ENCODE results near the gene ZC3H13.

The ZC3H13 gene

GRCh38 chr13:45951166-45951565 lies 101.4 kb downstream of the ZC3H13 start:
- Mint-ChIP-seq H3K36me3 (ENCODE audit: low read depth) (peaks cover 6% of the 10 kb centered on the region), H3K4me1 (peaks cover 7% of the 10 kb centered on the region), H3K4me3 (no peak overlapping the region), H3K27me3 (no peaks in the 10 kb centered on the region), H3K9me3 (no peaks in the 10 kb centered on the region), H3K27ac (no peak overlapping the region)
- ATAC-seq = no peak
- DNase-seq = no peak

- DNase-seq (no peak), ATAC-seq (no peak)
- Mint-ChIP-seq H3K9me3 (no peaks in the 10 kb centered on the region), H3K4me3 (no peak overlapping the region), H3K27ac (no peak overlapping the region), H3K36me3 (ENCODE audit: low read depth) (peaks cover 5% of the 10 kb centered on the region), H3K27me3 (no peaks in the 10 kb centered on the region), H3K4me1 (peaks cover 7% of the 10 kb centered on the region)
Observed at GRCh38 chr13:45950386-45951000, 102.1 kb downstream of the ZC3H13 start.

- Mint-ChIP-seq H3K4me1 (peaks cover 7% of the 10 kb centered on the region), H3K36me3 (ENCODE audit: low read depth) (no peaks in the 10 kb centered on the region), H3K9me3 (no peaks in the 10 kb centered on the region), H3K4me3 (no peak overlapping the region), H3K27ac (no peak overlapping the region), H3K27me3 (no peaks in the 10 kb centered on the region)
- DNase-seq = no peak
- ATAC-seq = no peak
Observed at GRCh38 chr13:45949161-45949560, 103.4 kb downstream of the ZC3H13 start.

- peaks cover 7% of the 10 kb centered on the region for H3K4me1 Mint-ChIP-seq
- H3K9me3 Mint-ChIP-seq = no peaks in the 10 kb centered on the region
- H3K27me3 Mint-ChIP-seq = no peaks in the 10 kb centered on the region
- H3K36me3 Mint-ChIP-seq (ENCODE audit: low read depth) = no peaks in the 10 kb centered on the region
- H3K4me3 Mint-ChIP-seq = no peak overlapping the region
- no peak for ATAC-seq
- H3K27ac Mint-ChIP-seq = no peak overlapping the region
- no peak for DNase-seq
Observed at GRCh38 chr13:45943965-45944364, 108.6 kb downstream of the ZC3H13 start.

- H3K36me3 Mint-ChIP-seq (ENCODE audit: low read depth) = no peaks in the 10 kb centered on the region
- H3K27me3 Mint-ChIP-seq = no peaks in the 10 kb centered on the region
- ATAC-seq = no peak
- H3K4me3 Mint-ChIP-seq = no peak overlapping the region
- no peaks in the 10 kb centered on the region for H3K9me3 Mint-ChIP-seq
- no peak overlapping the region for H3K27ac Mint-ChIP-seq
- peaks cover 7% of the 10 kb centered on the region for H3K4me1 Mint-ChIP-seq
- no peak for DNase-seq
Observed at GRCh38 chr13:45943120-45943519, 109.4 kb downstream of the ZC3H13 start.

GRCh38 chr13:45941261-45941660 lies 111.3 kb downstream of the ZC3H13 start:
- Mint-ChIP-seq H3K9me3 (no peaks in the 10 kb centered on the region), H3K4me3 (no peak overlapping the region), H3K27me3 (no peaks in the 10 kb centered on the region), H3K36me3 (ENCODE audit: low read depth) (no peaks in the 10 kb centered on the region), H3K27ac (no peak overlapping the region), H3K4me1 (no peaks in the 10 kb centered on the region)
- no peak for DNase-seq
- no peak for ATAC-seq

- Mint-ChIP-seq H3K9me3 (no peaks in the 10 kb centered on the region), H3K4me1 (no peaks in the 10 kb centered on the region), H3K27me3 (no peaks in the 10 kb centered on the region), H3K4me3 (no peak overlapping the region), H3K27ac (no peak overlapping the region), H3K36me3 (ENCODE audit: low read depth) (no peaks in the 10 kb centered on the region)
- DNase-seq (no peak), ATAC-seq (no peak)
Observed at GRCh38 chr13:45940061-45940460, 112.5 kb downstream of the ZC3H13 start.

GRCh38 chr13:45936621-45937020 lies 115.9 kb downstream of the ZC3H13 start:
- no peak overlapping the region for H3K4me3 Mint-ChIP-seq
- no peaks in the 10 kb centered on the region for H3K9me3 Mint-ChIP-seq
- no peak overlapping the region for H3K27ac Mint-ChIP-seq
- no peaks in the 10 kb centered on the region for H3K4me1 Mint-ChIP-seq
- peaks cover 8% of the 10 kb centered on the region for H3K27me3 Mint-ChIP-seq
- ATAC-seq (no peak), DNase-seq (no peak)
- no peaks in the 10 kb centered on the region for H3K36me3 Mint-ChIP-seq (ENCODE audit: low read depth)

- H3K4me1 Mint-ChIP-seq = no peaks in the 10 kb centered on the region
- H3K27ac Mint-ChIP-seq = no peak overlapping the region
- no peaks in the 10 kb centered on the region for H3K36me3 Mint-ChIP-seq (ENCODE audit: low read depth)
- no peak for ATAC-seq
- no peak for DNase-seq
- H3K9me3 Mint-ChIP-seq = no peaks in the 10 kb centered on the region
- H3K27me3 Mint-ChIP-seq = peaks cover 8% of the 10 kb centered on the region
- H3K4me3 Mint-ChIP-seq = no peak overlapping the region
Observed at GRCh38 chr13:45934283-45934682, 118.3 kb downstream of the ZC3H13 start.

GRCh38 chr13:45933203-45933908 lies 119.2 kb downstream of the ZC3H13 start:
- no peak overlapping the region for H3K4me3 Mint-ChIP-seq
- peaks cover 8% of the 10 kb centered on the region for H3K27me3 Mint-ChIP-seq
- H3K4me1 Mint-ChIP-seq = no peaks in the 10 kb centered on the region
- no peak for DNase-seq
- no peak overlapping the region for H3K27ac Mint-ChIP-seq
- no peak for ATAC-seq
- H3K36me3 Mint-ChIP-seq (ENCODE audit: low read depth) = no peaks in the 10 kb centered on the region
- H3K9me3 Mint-ChIP-seq = no peaks in the 10 kb centered on the region

GRCh38 chr13:45932676-45933075 lies 119.9 kb downstream of the ZC3H13 start:
- no peaks in the 10 kb centered on the region for H3K36me3 Mint-ChIP-seq (ENCODE audit: low read depth)
- H3K4me3 Mint-ChIP-seq = no peak overlapping the region
- peaks cover 8% of the 10 kb centered on the region for H3K27me3 Mint-ChIP-seq
- H3K27ac Mint-ChIP-seq = no peak overlapping the region
- no peak for DNase-seq
- no peaks in the 10 kb centered on the region for H3K4me1 Mint-ChIP-seq
- no peaks in the 10 kb centered on the region for H3K9me3 Mint-ChIP-seq
- ATAC-seq = no peak

- Mint-ChIP-seq H3K36me3 (ENCODE audit: low read depth) (no peaks in the 10 kb centered on the region), H3K4me3 (no peak overlapping the region), H3K9me3 (no peaks in the 10 kb centered on the region), H3K27me3 (peaks cover 8% of the 10 kb centered on the region), H3K4me1 (no peaks in the 10 kb centered on the region), H3K27ac (no peak overlapping the region)
- no peak for ATAC-seq
- DNase-seq = no peak
Observed at GRCh38 chr13:45932172-45932571, 120.4 kb downstream of the ZC3H13 start.

- DNase-seq = no peak
- Mint-ChIP-seq H3K4me3 (no peak overlapping the region), H3K27me3 (peaks cover 8% of the 10 kb centered on the region), H3K36me3 (ENCODE audit: low read depth) (no peaks in the 10 kb centered on the region), H3K9me3 (no peaks in the 10 kb centered on the region), H3K4me1 (no peaks in the 10 kb centered on the region), H3K27ac (no peak overlapping the region)
- no peak for ATAC-seq
Observed at GRCh38 chr13:45931211-45931610, 121.3 kb downstream of the ZC3H13 start.

GRCh38 chr13:45930177-45930576 lies 122.4 kb downstream of the ZC3H13 start:
- DNase-seq (no peak), ATAC-seq (no peak)
- Mint-ChIP-seq H3K27ac (no peak overlapping the region), H3K9me3 (no peaks in the 10 kb centered on the region), H3K4me1 (no peaks in the 10 kb centered on the region), H3K4me3 (no peak overlapping the region), H3K36me3 (ENCODE audit: low read depth) (no peaks in the 10 kb centered on the region), H3K27me3 (peaks cover 8% of the 10 kb centered on the region)

- Mint-ChIP-seq H3K9me3 (no peaks in the 10 kb centered on the region), H3K36me3 (ENCODE audit: low read depth) (no peaks in the 10 kb centered on the region), H3K27ac (no peak overlapping the region), H3K4me3 (no peak overlapping the region), H3K4me1 (no peaks in the 10 kb centered on the region), H3K27me3 (peaks cover 8% of the 10 kb centered on the region)
- DNase-seq (no peak), ATAC-seq (no peak)
Observed at GRCh38 chr13:45928843-45929242, 123.7 kb downstream of the ZC3H13 start.

Measured in activated naive CD8-positive, alpha-beta T cell treated with anti-CD3 and anti-CD28 coated beads, Interleukin-2, amount 50 U/mL, for 24 hours (primary cell).